SK-N-SH (cell line): ENCODE data around the gene HIF3A. TPM values are rescaled to one million over a fixed set of nuclear protein-coding genes. Genes with fewer than 3 reads are reported as not detected.

Source experiments
- CTCF ChIA-PET: fragments of 300-600, 350-600 bp; formaldehyde crosslinking; extraction: SDS; loops from one replicate; lab custom pipeline; 2021; lab: Yijun Ruan, JAX
- POLR2A ChIA-PET: fragments of 350-600 bp; sonication (Branson Sonifier 250); formaldehyde crosslinking; extraction: SDS; loops from one replicate; lab custom pipeline; 2020; ENCODE audit warnings: antibody characterized with exemption, inconsistent platforms; lab: Yijun Ruan, JAX
- DNase-seq: peaks from one replicate; pipeline ENCODE4 v3.0.0; 2012
- H2AFZ ChIP-seq: fragments of 200-600 bp; sonication (generic); 2 replicates; pipeline ENCODE4 v1.8.1; 2016; ENCODE audit warnings: antibody characterized with exemption, mild to moderate bottlenecking, low read depth
- H3F3A ChIP-seq: fragments of 200-600 bp; sonication (generic); replicated peaks from 2 replicates; pipeline ENCODE3; 2016; ENCODE audit warnings: antibody characterized with exemption, mild to moderate bottlenecking; ENCODE audit not compliant: insufficient read depth
- H3K27ac ChIP-seq, 2 experiments: fragments of 200-500 bp in 1 of 2; fragments of 200-600 bp in 1 of 2; sonication (Bioruptor generic) in 1 of 2; sonication (generic), shearing (Covaris generic) in 1 of 2; 2 replicates each; pipeline versions ENCODE4 v1.5.1 to v1.6.1; 2014 to 2016; ENCODE audit warnings: low read depth in 2 of 2, inconsistent platforms in 1 of 2, low read length in 1 of 2, mild to moderate bottlenecking in 1 of 2, mixed read lengths in 1 of 2
- H3K27me3 ChIP-seq: fragments of 200-600 bp; sonication (generic), shearing (Covaris generic); 2 replicates; pipeline ENCODE4 v1.6.1; 2016; ENCODE audit warnings: mixed run types; ENCODE audit not compliant: insufficient read depth
- H3K36me3 ChIP-seq, 2 experiments: fragments of 200-500 bp in 1 of 2; fragments of 200-600 bp in 1 of 2; sonication (Bioruptor generic) in 1 of 2; sonication (generic) in 1 of 2; replicated peaks in 1 of 2; 2 replicates each; pipeline versions ENCODE3 to v1.5.1; 2014 to 2016; ENCODE audit warnings: low read length in 1 of 2, mild to moderate bottlenecking in 1 of 2; ENCODE audit not compliant: insufficient read depth in 2 of 2, control insufficient read depth in 1 of 2
- H3K4me1 ChIP-seq, 2 experiments: fragments of 200-500 bp in 1 of 2; fragments of 200-600 bp in 1 of 2; sonication (Bioruptor generic) in 1 of 2; sonication (generic), shearing (Covaris generic) in 1 of 2; 2 replicates each; pipeline versions ENCODE4 v1.5.1 to v1.6.1; 2014 to 2016; ENCODE audit warnings: low read depth in 1 of 2, low read length in 1 of 2, mixed run types in 1 of 2; ENCODE audit not compliant: insufficient read depth in 2 of 2, control insufficient read depth in 1 of 2
- H3K4me2 ChIP-seq: fragments of 200-600 bp; sonication (generic), shearing (Covaris generic); 2 replicates; pipeline ENCODE4 v1.6.1; 2017; ENCODE audit warnings: mixed run types
- H3K4me3 ChIP-seq, 2 experiments: fragments of 200-500 bp in 1 of 2; fragments of 200-600 bp in 1 of 2; sonication (Bioruptor generic) in 1 of 2; sonication (generic), shearing (Covaris generic) in 1 of 2; 2 replicates each; pipeline versions ENCODE4 v1.5.1 to v1.8.1; 2014 to 2016; ENCODE audit warnings: low read depth in 2 of 2, inconsistent platforms in 1 of 2, low read length in 1 of 2, mild to moderate bottlenecking in 1 of 2, mixed read lengths in 1 of 2, moderate library complexity in 1 of 2
- H3K79me2 ChIP-seq: fragments of 200-600 bp; sonication (generic); 2 replicates; pipeline ENCODE4 v1.8.1; 2017; ENCODE audit warnings: mild to moderate bottlenecking; ENCODE audit not compliant: insufficient read depth
- H3K9ac ChIP-seq: fragments of 200-600 bp; sonication (generic); 2 replicates; pipeline ENCODE4 v1.6.1; 2017; ENCODE audit warnings: mixed run types
- H3K9me2 ChIP-seq: fragments of 200-600 bp; sonication (generic); 2 replicates; pipeline ENCODE4 v1.6.1; 2017; ENCODE audit warnings: mixed run types
- H3K9me3 ChIP-seq: fragments of 200-600 bp; sonication (generic); 2 replicates; pipeline ENCODE4 v1.6.1; 2017; ENCODE audit warnings: mixed run types, mild to moderate bottlenecking, moderate library complexity
- H4K20me1 ChIP-seq: fragments of 200-600 bp; sonication (generic); 2 replicates; pipeline ENCODE4 v1.6.1; 2017; ENCODE audit warnings: mild to moderate bottlenecking, mixed run types; ENCODE audit not compliant: insufficient read depth
- CHD2 ChIP-seq: fragments of 150-350 bp; IDR thresholded peaks from 2 replicates; pipeline ENCODE4 v1.6.1; 2018; ENCODE audit warnings: low read length; ENCODE audit not compliant: partially characterized antibody
- EP300 ChIP-seq, 2 experiments: IDR thresholded peaks; 2 replicates each; pipeline versions ENCODE4 v1.4.0 to v1.6.1; 2012; ENCODE audit warnings: borderline replicate concordance in 1 of 2, low read depth in 1 of 2, low read length in 1 of 2
- EZH2phosphoT487 ChIP-seq: fragments of 200-600 bp; sonication (generic); IDR thresholded peaks from 2 replicates; pipeline ENCODE4 v1.6.1; 2017; ENCODE audit warnings: low read depth, mixed run types, mild to moderate bottlenecking, antibody characterized with exemption, moderate library complexity, borderline replicate concordance
- GABPA ChIP-seq: IDR thresholded peaks from 2 replicates; pipeline ENCODE4 v1.4.0; 2012; ENCODE audit warnings: low read depth, mild to moderate bottlenecking
- MEF2A ChIP-seq: IDR thresholded peaks from 2 replicates; pipeline ENCODE4 v1.4.0; 2012; ENCODE audit warnings: low read depth, borderline replicate concordance
- NFIC ChIP-seq: IDR thresholded peaks from 2 replicates; pipeline ENCODE4 v1.4.0; 2012; ENCODE audit warnings: borderline replicate concordance
- NRF1 ChIP-seq: IDR thresholded peaks from 2 replicates; pipeline ENCODE4 v1.6.1; 2012; ENCODE audit warnings: low read depth, mild to moderate bottlenecking, low read length
- POLR2AphosphoS5 ChIP-seq: IDR thresholded peaks from 2 replicates; pipeline ENCODE4 v1.6.1; 2012; ENCODE audit warnings: low read depth, low read length
- RXRA ChIP-seq: IDR thresholded peaks from 2 replicates; pipeline ENCODE4 v1.4.0; 2012; ENCODE audit warnings: low read depth, mild to moderate bottlenecking, borderline replicate concordance
- SMC3 ChIP-seq: IDR thresholded peaks from 2 replicates; pipeline ENCODE4 v1.6.1; 2012; ENCODE audit warnings: low read depth, low read length, improper control_type of control experiment
- TAF1 ChIP-seq: IDR thresholded peaks from 2 replicates; pipeline ENCODE4 v1.6.1; 2012; ENCODE audit warnings: low read depth, mild to moderate bottlenecking, low read length, moderate library complexity, borderline replicate concordance
- TEAD4 ChIP-seq: IDR thresholded peaks from 2 replicates; pipeline ENCODE4 v1.4.0; 2012; ENCODE audit warnings: mild to moderate bottlenecking, borderline replicate concordance; ENCODE audit not compliant: insufficient read depth
- WGBS: methylation state at CpG from one replicate; pipeline ENCODE4 v1.1.6; 2017; ENCODE audit warnings: low lambda C conversion rate; 5-methylcytosine and 5-hydroxymethylcytosine counted together
- polyA plus RNA-seq, 3 experiments: library from polyadenylated mRNA; depleted of rRNA; stranded (reverse); fragments of >200 nt; gene quantifications; 2 replicates each; pipeline ENCODE4 v1.2.3, GENCODE V29; 2012
- TF ChIP-seq, protein P1 (sequence below): IDR thresholded peaks from 2 replicates; pipeline ENCODE4 v1.4.0; 2012; ENCODE audit warnings: low read depth, borderline replicate concordance
- TF ChIP-seq, protein P2 (sequence below): fragments of 150-350 bp; IDR thresholded peaks from 2 replicates; pipeline ENCODE4 v1.6.1; 2017; ENCODE audit warnings: antibody characterized with exemption, low read length, low read depth, borderline replicate concordance
- TF ChIP-seq, protein P3 (sequence below): IDR thresholded peaks from 2 replicates; pipeline ENCODE4 v1.4.0; 2012; ENCODE audit warnings: low read depth, borderline replicate concordance
- TF ChIP-seq, protein P4 (sequence below): IDR thresholded peaks from 2 replicates; pipeline ENCODE4; 2012
- TF ChIP-seq, protein P5 (sequence below): IDR thresholded peaks from 2 replicates; pipeline ENCODE4 v1.6.1; 2012; ENCODE audit warnings: mild to moderate bottlenecking, low read depth, low read length, moderate library complexity
- TF ChIP-seq, protein P6 (sequence below): fragments of 200-600 bp; sonication (generic); IDR thresholded peaks from 2 replicates; pipeline ENCODE4 v1.6.1; 2017; ENCODE audit warnings: antibody characterized with exemption, mild to moderate bottlenecking, moderate library complexity

The HIF3A gene
- polyA plus RNA-seq, 1 of the 3 experiments (the other 2 are of a cell fraction) = 0.92 TPM

DNA sequence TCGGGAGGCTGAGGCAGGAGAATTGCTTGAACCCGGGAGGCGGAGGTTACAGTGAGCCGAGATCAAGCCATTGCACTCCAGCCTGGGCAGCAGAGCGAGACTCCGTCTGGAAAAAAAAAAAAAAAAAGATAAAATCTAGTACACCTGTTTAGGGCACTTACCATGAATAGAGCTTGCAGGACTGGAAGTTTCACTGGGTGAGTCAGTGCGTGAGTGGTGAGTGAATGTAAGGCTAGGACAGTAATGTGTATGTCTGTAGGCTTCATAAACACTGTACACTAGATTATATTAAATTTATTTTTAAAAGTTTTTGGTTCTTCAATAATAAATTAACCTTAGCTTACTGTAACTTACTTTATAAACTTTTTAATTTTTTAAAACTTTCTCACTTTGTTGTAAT, 73.0 kb downstream of the HIF3A start:
- no peak overlapping the region for H3K4me3 ChIP-seq
- H3K4me1 ChIP-seq = peaks cover 29 to 30% of the 10 kb centered on the region in 2 experiments
- no peak overlapping the region for H3K9ac ChIP-seq
- CTCF ChIA-PET = interaction anchor here (1.2 to 4.9 kb wide), 4 partner anchors 22 to 146 kb away, joined by 3 to 21 read pairs (median 4); partner anchors contain the start of gene PPP5C
- no peaks in the 10 kb centered on the region for H3K9me2 ChIP-seq
- H4K20me1 ChIP-seq = peaks cover 29% of the 10 kb centered on the region
- no peak overlapping the region for H3K4me2 ChIP-seq
- H3K27me3 ChIP-seq = no peaks in the 10 kb centered on the region
- TF ChIP-seq, protein P1, sequence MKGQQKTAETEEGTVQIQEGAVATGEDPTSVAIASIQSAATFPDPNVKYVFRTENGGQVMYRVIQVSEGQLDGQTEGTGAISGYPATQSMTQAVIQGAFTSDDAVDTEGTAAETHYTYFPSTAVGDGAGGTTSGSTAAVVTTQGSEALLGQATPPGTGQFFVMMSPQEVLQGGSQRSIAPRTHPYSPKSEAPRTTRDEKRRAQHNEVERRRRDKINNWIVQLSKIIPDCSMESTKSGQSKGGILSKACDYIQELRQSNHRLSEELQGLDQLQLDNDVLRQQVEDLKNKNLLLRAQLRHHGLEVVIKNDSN = no peak
- TF ChIP-seq, protein P2, sequence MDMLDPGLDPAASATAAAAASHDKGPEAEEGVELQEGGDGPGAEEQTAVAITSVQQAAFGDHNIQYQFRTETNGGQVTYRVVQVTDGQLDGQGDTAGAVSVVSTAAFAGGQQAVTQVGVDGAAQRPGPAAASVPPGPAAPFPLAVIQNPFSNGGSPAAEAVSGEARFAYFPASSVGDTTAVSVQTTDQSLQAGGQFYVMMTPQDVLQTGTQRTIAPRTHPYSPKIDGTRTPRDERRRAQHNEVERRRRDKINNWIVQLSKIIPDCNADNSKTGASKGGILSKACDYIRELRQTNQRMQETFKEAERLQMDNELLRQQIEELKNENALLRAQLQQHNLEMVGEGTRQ = no peak
- TF ChIP-seq CHD2 = no peak
- TF ChIP-seq RXRA = no peak
- TF ChIP-seq EZH2phosphoT487 = no peak
- TF ChIP-seq POLR2AphosphoS5 = no peak
- TF ChIP-seq EP300 (IDR thresholded peaks at IDR 0.05; ENCODE audit: borderline replicate concordance in 1 of 2, low read depth in 1 of 2, low read length in 1 of 2) = no peak
- TF ChIP-seq, protein P3, sequence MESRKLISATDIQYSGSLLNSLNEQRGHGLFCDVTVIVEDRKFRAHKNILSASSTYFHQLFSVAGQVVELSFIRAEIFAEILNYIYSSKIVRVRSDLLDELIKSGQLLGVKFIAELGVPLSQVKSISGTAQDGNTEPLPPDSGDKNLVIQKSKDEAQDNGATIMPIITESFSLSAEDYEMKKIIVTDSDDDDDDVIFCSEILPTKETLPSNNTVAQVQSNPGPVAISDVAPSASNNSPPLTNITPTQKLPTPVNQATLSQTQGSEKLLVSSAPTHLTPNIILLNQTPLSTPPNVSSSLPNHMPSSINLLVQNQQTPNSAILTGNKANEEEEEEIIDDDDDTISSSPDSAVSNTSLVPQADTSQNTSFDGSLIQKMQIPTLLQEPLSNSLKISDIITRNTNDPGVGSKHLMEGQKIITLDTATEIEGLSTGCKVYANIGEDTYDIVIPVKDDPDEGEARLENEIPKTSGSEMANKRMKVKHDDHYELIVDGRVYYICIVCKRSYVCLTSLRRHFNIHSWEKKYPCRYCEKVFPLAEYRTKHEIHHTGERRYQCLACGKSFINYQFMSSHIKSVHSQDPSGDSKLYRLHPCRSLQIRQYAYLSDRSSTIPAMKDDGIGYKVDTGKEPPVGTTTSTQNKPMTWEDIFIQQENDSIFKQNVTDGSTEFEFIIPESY = no peak
- no peak for TF ChIP-seq GABPA
- no peak for TF ChIP-seq SMC3
- TF ChIP-seq, protein P4, sequence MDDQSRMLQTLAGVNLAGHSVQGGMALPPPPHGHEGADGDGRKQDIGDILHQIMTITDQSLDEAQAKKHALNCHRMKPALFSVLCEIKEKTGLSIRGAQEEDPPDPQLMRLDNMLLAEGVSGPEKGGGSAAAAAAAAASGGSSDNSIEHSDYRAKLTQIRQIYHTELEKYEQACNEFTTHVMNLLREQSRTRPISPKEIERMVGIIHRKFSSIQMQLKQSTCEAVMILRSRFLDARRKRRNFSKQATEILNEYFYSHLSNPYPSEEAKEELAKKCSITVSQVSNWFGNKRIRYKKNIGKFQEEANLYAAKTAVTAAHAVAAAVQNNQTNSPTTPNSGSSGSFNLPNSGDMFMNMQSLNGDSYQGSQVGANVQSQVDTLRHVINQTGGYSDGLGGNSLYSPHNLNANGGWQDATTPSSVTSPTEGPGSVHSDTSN = no peak
- TF ChIP-seq, protein P5, sequence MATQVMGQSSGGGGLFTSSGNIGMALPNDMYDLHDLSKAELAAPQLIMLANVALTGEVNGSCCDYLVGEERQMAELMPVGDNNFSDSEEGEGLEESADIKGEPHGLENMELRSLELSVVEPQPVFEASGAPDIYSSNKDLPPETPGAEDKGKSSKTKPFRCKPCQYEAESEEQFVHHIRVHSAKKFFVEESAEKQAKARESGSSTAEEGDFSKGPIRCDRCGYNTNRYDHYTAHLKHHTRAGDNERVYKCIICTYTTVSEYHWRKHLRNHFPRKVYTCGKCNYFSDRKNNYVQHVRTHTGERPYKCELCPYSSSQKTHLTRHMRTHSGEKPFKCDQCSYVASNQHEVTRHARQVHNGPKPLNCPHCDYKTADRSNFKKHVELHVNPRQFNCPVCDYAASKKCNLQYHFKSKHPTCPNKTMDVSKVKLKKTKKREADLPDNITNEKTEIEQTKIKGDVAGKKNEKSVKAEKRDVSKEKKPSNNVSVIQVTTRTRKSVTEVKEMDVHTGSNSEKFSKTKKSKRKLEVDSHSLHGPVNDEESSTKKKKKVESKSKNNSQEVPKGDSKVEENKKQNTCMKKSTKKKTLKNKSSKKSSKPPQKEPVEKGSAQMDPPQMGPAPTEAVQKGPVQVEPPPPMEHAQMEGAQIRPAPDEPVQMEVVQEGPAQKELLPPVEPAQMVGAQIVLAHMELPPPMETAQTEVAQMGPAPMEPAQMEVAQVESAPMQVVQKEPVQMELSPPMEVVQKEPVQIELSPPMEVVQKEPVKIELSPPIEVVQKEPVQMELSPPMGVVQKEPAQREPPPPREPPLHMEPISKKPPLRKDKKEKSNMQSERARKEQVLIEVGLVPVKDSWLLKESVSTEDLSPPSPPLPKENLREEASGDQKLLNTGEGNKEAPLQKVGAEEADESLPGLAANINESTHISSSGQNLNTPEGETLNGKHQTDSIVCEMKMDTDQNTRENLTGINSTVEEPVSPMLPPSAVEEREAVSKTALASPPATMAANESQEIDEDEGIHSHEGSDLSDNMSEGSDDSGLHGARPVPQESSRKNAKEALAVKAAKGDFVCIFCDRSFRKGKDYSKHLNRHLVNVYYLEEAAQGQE = no peak
- TF ChIP-seq NRF1 = no peak
- no peak for TF ChIP-seq NFIC
- TF ChIP-seq, protein P6, sequence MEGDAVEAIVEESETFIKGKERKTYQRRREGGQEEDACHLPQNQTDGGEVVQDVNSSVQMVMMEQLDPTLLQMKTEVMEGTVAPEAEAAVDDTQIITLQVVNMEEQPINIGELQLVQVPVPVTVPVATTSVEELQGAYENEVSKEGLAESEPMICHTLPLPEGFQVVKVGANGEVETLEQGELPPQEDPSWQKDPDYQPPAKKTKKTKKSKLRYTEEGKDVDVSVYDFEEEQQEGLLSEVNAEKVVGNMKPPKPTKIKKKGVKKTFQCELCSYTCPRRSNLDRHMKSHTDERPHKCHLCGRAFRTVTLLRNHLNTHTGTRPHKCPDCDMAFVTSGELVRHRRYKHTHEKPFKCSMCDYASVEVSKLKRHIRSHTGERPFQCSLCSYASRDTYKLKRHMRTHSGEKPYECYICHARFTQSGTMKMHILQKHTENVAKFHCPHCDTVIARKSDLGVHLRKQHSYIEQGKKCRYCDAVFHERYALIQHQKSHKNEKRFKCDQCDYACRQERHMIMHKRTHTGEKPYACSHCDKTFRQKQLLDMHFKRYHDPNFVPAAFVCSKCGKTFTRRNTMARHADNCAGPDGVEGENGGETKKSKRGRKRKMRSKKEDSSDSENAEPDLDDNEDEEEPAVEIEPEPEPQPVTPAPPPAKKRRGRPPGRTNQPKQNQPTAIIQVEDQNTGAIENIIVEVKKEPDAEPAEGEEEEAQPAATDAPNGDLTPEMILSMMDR = no peak
- TF ChIP-seq TEAD4 = no peak
- TF ChIP-seq MEF2A = no peak
- no peak for TF ChIP-seq TAF1
- POLR2A ChIA-PET = no interaction called here
- peaks cover 70% of the 10 kb centered on the region for H3K79me2 ChIP-seq
- H3K27ac ChIP-seq = no peak overlapping the region
- H3F3A ChIP-seq = no peaks in the 10 kb centered on the region
- peaks cover 4 to 18% of the 10 kb centered on the region in 2 experiments for H3K36me3 ChIP-seq
- 92% methylated on average over 7 of the region's 7 CpGs for WGBS
- H3K9me3 ChIP-seq = no peaks in the 10 kb centered on the region
- DNase-seq = no peak
- H2AFZ ChIP-seq = no peak overlapping the region
